ENCODE results near the gene PARVA.

GRCh38 chr11:12390687-12391110, 13.3 kb downstream of the PARVA start:
- TF ChIP-seq CTCF (IDR thresholded peaks at IDR 0.05): no peak
- TF ChIP-seq SP1 (CRISPR knock-in tag; conservative IDR thresholded peaks at IDR 0.05): no peak
- TF ChIP-seq FOXP1 (CRISPR knock-in tag; IDR thresholded peaks at IDR 0.05; ENCODE audit: borderline replicate concordance): no peak
- TF ChIP-seq CREB1 (CRISPR knock-in tag; IDR thresholded peaks at IDR 0.05): no peak
- TF ChIP-seq CBFB (CRISPR knock-in tag; IDR thresholded peaks at IDR 0.05; ENCODE audit: low read depth): no peak
- TF ChIP-seq IRF1 (CRISPR knock-in tag; IDR thresholded peaks at IDR 0.05): no peak
- TF ChIP-seq ATF2 (CRISPR knock-in tag; IDR thresholded peaks at IDR 0.05; ENCODE audit: borderline replicate concordance, low read depth): no peak
- no peak for TF ChIP-seq STAT6 (CRISPR knock-in tag; conservative IDR thresholded peaks at IDR 0.05; ENCODE audit: low read depth)

All from WTC11 (cell line).